GM12878 (cell line): ENCODE measurements around the gene MAD1L1. TPM values are rescaled to one million over a fixed set of nuclear protein-coding genes. Genes with fewer than 3 reads are reported as not detected.

Experiments
- ATAC-seq: fragments of 200-7000 bp; cut with Tn5 transposase; 3 replicates; pipeline ENCODE4 v1.9.1; 2020; ENCODE audit warnings: mild to moderate bottlenecking, moderate library complexity
- BruUV-seq: library from RNA; stranded (reverse); fragments of 400-500 nt; replicated peaks from 2 replicates; lab custom pipeline; 2021; lab: Mats Ljungman, UMichigan
- CTCF ChIA-PET: fragments of 300-600 bp; sonication (Branson Sonifier 250); formaldehyde crosslinking; extraction: SDS; loops from one replicate; lab custom pipeline; 2021; ENCODE audit warnings: inconsistent platforms; lab: Yijun Ruan, JAX
- POLR2A ChIA-PET: fragments of 350-600 bp; formaldehyde crosslinking; extraction: SDS; loops from one replicate; lab custom pipeline; 2021; ENCODE audit warnings: inconsistent platforms; lab: Charles Lee
- RAD21 ChIA-PET: fragments of 300-600 bp; sonication (Branson Sonifier 250); formaldehyde crosslinking; loops from one replicate; lab custom pipeline; 2023; ENCODE audit warnings: antibody characterized with exemption; ENCODE audit not compliant: unreplicated experiment; lab: Charles Lee
- SMC1A ChIA-PET: fragments of 300-600 bp; sonication (Branson Sonifier 250); formaldehyde crosslinking; loops from one replicate; lab custom pipeline; 2023; ENCODE audit not compliant: unreplicated experiment, uncharacterized antibody; lab: Charles Lee
- DNase-seq: peaks from one replicate; pipeline ENCODE4 v3.0.0-alpha.2; 2011; ENCODE audit warnings: low read depth, low spot score
- FAIRE-seq: peaks from 3 replicates; lab custom pipeline; 2011; peaks lifted over from hg19 to GRCh38; lab: Jason Lieb, UNC
- H2AFZ ChIP-seq: 2 replicates; pipeline ENCODE4 v1.6.0; 2011; ENCODE audit warnings: low read depth, low read length, control low read depth; ENCODE audit not compliant: control insufficient read depth
- H3K27ac ChIP-seq: 2 replicates; pipeline ENCODE4 v1.5.1; 2011; ENCODE audit warnings: control low read depth; ENCODE audit not compliant: control insufficient read depth, insufficient read depth
- H3K27me3 ChIP-seq, 2 experiments: replicated peaks in 1 of 2; 2 replicates each; pipeline versions ENCODE4 v1.6.0 to v1.6.1; 2011; ENCODE audit warnings: low read length in 1 of 2; ENCODE audit not compliant: control insufficient read depth in 2 of 2, insufficient read depth in 2 of 2
- H3K36me3 ChIP-seq, 2 experiments: 2 replicates each; pipeline ENCODE4 v1.5.1; 2011; ENCODE audit warnings: low read length in 1 of 2; ENCODE audit not compliant: control insufficient read depth in 2 of 2, insufficient read depth in 2 of 2
- H3K4me1 ChIP-seq: 2 replicates; pipeline ENCODE4 v1.6.1; 2011; ENCODE audit warnings: mild to moderate bottlenecking, low read length, moderate library complexity, mixed read lengths; ENCODE audit not compliant: control insufficient read depth, insufficient read depth
- H3K4me2 ChIP-seq: 2 replicates; pipeline ENCODE4 v1.6.0; 2011; ENCODE audit warnings: control low read depth; ENCODE audit not compliant: control insufficient read depth, insufficient read depth
- H3K4me3 ChIP-seq: fragments of 200-600 bp; sonication (generic); 2 replicates; pipeline ENCODE4 v1.5.1; 2016
- H3K79me2 ChIP-seq: 2 replicates; pipeline ENCODE4 v1.6.0; 2011; ENCODE audit warnings: low read length; ENCODE audit not compliant: control insufficient read depth, insufficient read depth
- H3K9ac ChIP-seq: 2 replicates; pipeline ENCODE4 v1.8.0; 2011; ENCODE audit warnings: low read length, control low read depth, mixed read lengths; ENCODE audit not compliant: control insufficient read depth, insufficient read depth
- H3K9me3 ChIP-seq: replicated peaks from 3 replicates; pipeline ENCODE4 v1.5.1; 2011; ENCODE audit warnings: mild to moderate bottlenecking, low read length; ENCODE audit not compliant: control insufficient read depth, insufficient read depth
- H4K20me1 ChIP-seq: 2 replicates; pipeline ENCODE4 v1.6.0; 2011; ENCODE audit not compliant: control insufficient read depth, insufficient read depth
- BCL3 ChIP-seq: IDR thresholded peaks from 2 replicates; pipeline ENCODE4 v1.6.1; 2011; ENCODE audit warnings: borderline replicate concordance, low read depth, mild to moderate bottlenecking, moderate library complexity, low read length; ENCODE audit not compliant: insufficient read depth, poor library complexity, severe bottlenecking
- BMI1 ChIP-seq: fragments of 450-650 bp; IDR thresholded peaks from 2 replicates; pipeline ENCODE4 v1.6.1; 2016; ENCODE audit warnings: mild to moderate bottlenecking, moderate library complexity, borderline replicate concordance
- CBFB ChIP-seq: IDR thresholded peaks from 2 replicates; pipeline ENCODE4 v1.6.1; 2016; ENCODE audit warnings: antibody characterized with exemption, low read depth
- CTCF ChIP-seq, 3 experiments: IDR thresholded peaks in 2 of 3; conservative IDR thresholded peaks in 1 of 3; 2 replicates each; pipeline ENCODE4 v1.5.1; 2011; ENCODE audit warnings: low read depth in 3 of 3, low read length in 3 of 3, mild to moderate bottlenecking in 3 of 3, control low read depth in 2 of 3, moderate library complexity in 2 of 3, inconsistent platforms in 1 of 3, mixed read lengths in 1 of 3; ENCODE audit not compliant: control insufficient read depth in 2 of 3, insufficient read depth in 1 of 3; ENCODE audit errors: extremely low read depth in 1 of 3
- E2F8 ChIP-seq: fragments of 450-650 bp; IDR thresholded peaks from 2 replicates; pipeline ENCODE4 v1.6.1; 2018; ENCODE audit warnings: mild to moderate bottlenecking, low read depth, moderate library complexity; ENCODE audit not compliant: partially characterized antibody
- GATAD2B ChIP-seq: fragments of 450-650 bp; conservative IDR thresholded peaks from 2 replicates; pipeline ENCODE4 v1.6.1; 2017; ENCODE audit warnings: low read depth, mild to moderate bottlenecking, moderate library complexity
- KDM1A ChIP-seq: fragments of 200-600 bp; sonication (generic); IDR thresholded peaks from 2 replicates; pipeline ENCODE4 v1.6.1; 2016; ENCODE audit warnings: borderline replicate concordance
- KLF5 ChIP-seq: fragments of 450-650 bp; IDR thresholded peaks from 2 replicates; pipeline ENCODE4 v1.6.1; 2014; ENCODE audit warnings: mild to moderate bottlenecking; ENCODE audit not compliant: partially characterized antibody
- NFIC ChIP-seq: IDR thresholded peaks from 2 replicates; pipeline ENCODE4 v1.6.1; 2012; ENCODE audit warnings: low read depth, mild to moderate bottlenecking, inconsistent platforms, low read length, moderate library complexity
- RELB ChIP-seq: fragments of 450-650 bp; IDR thresholded peaks from 2 replicates; pipeline ENCODE4 v1.6.1; 2017; ENCODE audit warnings: low read depth, mild to moderate bottlenecking, moderate library complexity
- STAT3 ChIP-seq: IDR thresholded peaks from 2 replicates; pipeline ENCODE4 v1.6.1; 2011; ENCODE audit warnings: low read depth, low read length, improper control_type of control experiment
- YY1 ChIP-seq: IDR thresholded peaks from 2 replicates; pipeline ENCODE4 v1.6.1; 2011; ENCODE audit warnings: low read depth, mild to moderate bottlenecking, low read length
- WGBS: methylation state at CpG from one replicate; pipeline ENCODE4 v1.1.6; 2016; ENCODE audit warnings: low lambda C conversion rate; ENCODE audit not compliant: insufficient replicate concordance, insufficient coverage; ENCODE audit errors: missing lambda C conversion rate; 5-methylcytosine and 5-hydroxymethylcytosine counted together
- in situ Hi-C: fragments of 300-500 bp; cut with MboI; formaldehyde crosslinking; loops from 9 replicates; pipeline ENCODE4 v1.14.3; 2018; ENCODE audit warnings: mixed read lengths
- intact Hi-C: fragments of 100-400 bp; cut with micrococcal nuclease; formaldehyde crosslinking; loops from one replicate; pipeline ENCODE4 v1.14.2; 2022; ENCODE audit not compliant: unreplicated experiment
- polyA plus RNA-seq, 11 experiments: library from polyadenylated mRNA; depleted of rRNA in 4 of 11; unstranded in 6 of 11; stranded (reverse) in 5 of 11; fragments of >200 nt; fragmentation: Nextera tagmentation in 4 of 11; fragmentation: Illumina TruSeq in 1 of 11; extraction: Ambion mirVana in 4 of 11; extraction: Trizol in 1 of 11; gene quantifications; 1 replicate in 1 of 11; 2 replicates in 10 of 11; pipeline versions ENCODE4 v1.2.1 to v1.2.3, GENCODE V29; 2011 to 2016; ENCODE audit warnings: inconsistent platforms in 2 of 11, missing spikeins in 2 of 11, low read depth in 1 of 11
- total RNA-seq, 4 experiments: library from RNA; depleted of rRNA in 3 of 4; stranded (reverse); fragments of >200 nt in 3 of 4; fragmentation: Illumina TruSeq in 1 of 4; extraction: Trizol in 1 of 4; gene quantifications; 2 replicates each; pipeline versions ENCODE4 v1.2.1 to v1.2.3, GENCODE V29; 2013 to 2021

MAD1L1 gene
- total and polyA plus RNA-seq, 10 of the 15 experiments (the other 5 are each of a cell fraction or from before 2014, with no cell fraction given): 2.2 to 76.8 (median 38.3) TPM

GRCh38 chr7:1885465-1886226 is 347.1 kb downstream of the MAD1L1 start:
- Histone ChIP-seq H2AFZ (no peak overlapping the region), H4K20me1 (no peaks in the 10 kb centered on the region), H3K9me3 (no peaks in the 10 kb centered on the region; the same call in 2 of the 3 replicates), H3K4me2 (no peak overlapping the region), H3K27me3 (no peaks in the 10 kb centered on the region), H3K36me3 (peaks cover 7 to 26% of the 10 kb centered on the region in 2 experiments; a peak in 3 of 4 replicates), H3K27ac (no peak overlapping the region), H3K9ac (no peak overlapping the region), H3K4me3 (no peak overlapping the region), H3K4me1 (no peaks in the 10 kb centered on the region)
- SMC1A ChIA-PET: no interaction called here
- ATAC-seq: no peak
- no peak for FAIRE-seq
- DNase-seq: no peak
- BruUV-seq: no TSS peak
- WGBS: 82% methylated on average over 28 of the region's 28 CpGs
- in situ Hi-C loops (no loop called here), intact Hi-C loops (no loop called here)
- TF ChIP-seq GATAD2B: no peak
- TF ChIP-seq E2F8: no peak
- TF ChIP-seq KDM1A: no peak
- no peak for TF ChIP-seq CTCF (IDR thresholded peaks at IDR 0.05 in 2 of 3, conservative IDR thresholded peaks at IDR 0.05 in 1 of 3; ENCODE audit: control insufficient read depth in 2 of 3, extremely low read depth in 1 of 3, insufficient read depth in 1 of 3, low read depth in 3 of 3, low read length in 3 of 3)
- no peak for TF ChIP-seq STAT3
- TF ChIP-seq NFIC: no peak
- TF ChIP-seq RELB: no peak
- TF ChIP-seq YY1: no peak
- TF ChIP-seq BMI1: no peak
- no peak for TF ChIP-seq CBFB
- TF ChIP-seq BCL3: no peak
- no peak for TF ChIP-seq KLF5
- TF ChIP-seq, all 136 proteins: peak for 0
- ChIA-PET CTCF (no interaction called here), POLR2A (no interaction called here), RAD21 (no interaction called here)
- no peaks in the 10 kb centered on the region for H3K79me2 ChIP-seq
